Measurements from ENCODE around the gene DNAH17.

DNA sequence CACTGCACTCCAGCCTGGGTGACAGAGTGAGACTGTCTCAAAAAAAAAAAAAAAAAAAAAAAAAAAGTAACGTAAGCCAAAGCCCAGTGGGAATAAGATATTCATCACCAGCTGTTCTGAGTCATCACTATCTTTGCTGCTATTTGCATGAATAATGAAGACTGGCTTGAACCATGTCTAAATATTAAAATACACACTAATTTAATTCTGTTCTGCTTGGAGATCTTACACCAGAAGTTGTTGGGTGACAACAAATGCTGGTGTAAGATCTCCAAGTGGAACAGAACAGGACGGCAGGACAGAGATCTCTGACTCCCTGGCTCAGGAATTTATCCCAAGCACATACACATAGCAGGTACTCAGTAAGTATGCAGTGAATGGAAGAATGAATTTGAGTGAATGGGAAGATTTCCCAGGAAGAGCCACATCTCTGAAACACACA, 19.6 kb downstream of the DNAH17 start:
- TF ChIP-seq, protein P1, sequence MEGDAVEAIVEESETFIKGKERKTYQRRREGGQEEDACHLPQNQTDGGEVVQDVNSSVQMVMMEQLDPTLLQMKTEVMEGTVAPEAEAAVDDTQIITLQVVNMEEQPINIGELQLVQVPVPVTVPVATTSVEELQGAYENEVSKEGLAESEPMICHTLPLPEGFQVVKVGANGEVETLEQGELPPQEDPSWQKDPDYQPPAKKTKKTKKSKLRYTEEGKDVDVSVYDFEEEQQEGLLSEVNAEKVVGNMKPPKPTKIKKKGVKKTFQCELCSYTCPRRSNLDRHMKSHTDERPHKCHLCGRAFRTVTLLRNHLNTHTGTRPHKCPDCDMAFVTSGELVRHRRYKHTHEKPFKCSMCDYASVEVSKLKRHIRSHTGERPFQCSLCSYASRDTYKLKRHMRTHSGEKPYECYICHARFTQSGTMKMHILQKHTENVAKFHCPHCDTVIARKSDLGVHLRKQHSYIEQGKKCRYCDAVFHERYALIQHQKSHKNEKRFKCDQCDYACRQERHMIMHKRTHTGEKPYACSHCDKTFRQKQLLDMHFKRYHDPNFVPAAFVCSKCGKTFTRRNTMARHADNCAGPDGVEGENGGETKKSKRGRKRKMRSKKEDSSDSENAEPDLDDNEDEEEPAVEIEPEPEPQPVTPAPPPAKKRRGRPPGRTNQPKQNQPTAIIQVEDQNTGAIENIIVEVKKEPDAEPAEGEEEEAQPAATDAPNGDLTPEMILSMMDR (IDR thresholded peaks at IDR 0.05) = no peak
- TF ChIP-seq, protein P2, sequence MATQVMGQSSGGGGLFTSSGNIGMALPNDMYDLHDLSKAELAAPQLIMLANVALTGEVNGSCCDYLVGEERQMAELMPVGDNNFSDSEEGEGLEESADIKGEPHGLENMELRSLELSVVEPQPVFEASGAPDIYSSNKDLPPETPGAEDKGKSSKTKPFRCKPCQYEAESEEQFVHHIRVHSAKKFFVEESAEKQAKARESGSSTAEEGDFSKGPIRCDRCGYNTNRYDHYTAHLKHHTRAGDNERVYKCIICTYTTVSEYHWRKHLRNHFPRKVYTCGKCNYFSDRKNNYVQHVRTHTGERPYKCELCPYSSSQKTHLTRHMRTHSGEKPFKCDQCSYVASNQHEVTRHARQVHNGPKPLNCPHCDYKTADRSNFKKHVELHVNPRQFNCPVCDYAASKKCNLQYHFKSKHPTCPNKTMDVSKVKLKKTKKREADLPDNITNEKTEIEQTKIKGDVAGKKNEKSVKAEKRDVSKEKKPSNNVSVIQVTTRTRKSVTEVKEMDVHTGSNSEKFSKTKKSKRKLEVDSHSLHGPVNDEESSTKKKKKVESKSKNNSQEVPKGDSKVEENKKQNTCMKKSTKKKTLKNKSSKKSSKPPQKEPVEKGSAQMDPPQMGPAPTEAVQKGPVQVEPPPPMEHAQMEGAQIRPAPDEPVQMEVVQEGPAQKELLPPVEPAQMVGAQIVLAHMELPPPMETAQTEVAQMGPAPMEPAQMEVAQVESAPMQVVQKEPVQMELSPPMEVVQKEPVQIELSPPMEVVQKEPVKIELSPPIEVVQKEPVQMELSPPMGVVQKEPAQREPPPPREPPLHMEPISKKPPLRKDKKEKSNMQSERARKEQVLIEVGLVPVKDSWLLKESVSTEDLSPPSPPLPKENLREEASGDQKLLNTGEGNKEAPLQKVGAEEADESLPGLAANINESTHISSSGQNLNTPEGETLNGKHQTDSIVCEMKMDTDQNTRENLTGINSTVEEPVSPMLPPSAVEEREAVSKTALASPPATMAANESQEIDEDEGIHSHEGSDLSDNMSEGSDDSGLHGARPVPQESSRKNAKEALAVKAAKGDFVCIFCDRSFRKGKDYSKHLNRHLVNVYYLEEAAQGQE (IDR thresholded peaks at IDR 0.05; ENCODE audit: insufficient read depth in 1 of 2, low read depth in 2 of 2, low read length in 1 of 2) = no peak
- TF ChIP-seq POLR2AphosphoS5 (IDR thresholded peaks at IDR 0.05; ENCODE audit: low read depth, low read length) = no peak
